Neuronal stem cell (in vitro differentiated cells): ENCODE results near the gene JAKMIP3. TPM values are rescaled to one million over a fixed set of nuclear protein-coding genes. Genes with fewer than 3 reads are reported as not detected.
A peak's percentile ranks its signal among the peaks of the same experiment; 100 is the strongest.

ENCODE experiments used
- DNase-seq: peaks from one replicate; pipeline ENCODE4 v3.0.0-alpha.2; 2013; ENCODE audit warnings: low spot score
- H2AFZ ChIP-seq: one replicate; pipeline ENCODE4 v1.6.1; 2013; ENCODE audit warnings: mild to moderate bottlenecking, low read length, inconsistent platforms
- H2AK5ac ChIP-seq: 2 replicates; pipeline ENCODE4 v1.6.1; 2013; ENCODE audit warnings: low read depth, mild to moderate bottlenecking, inconsistent platforms, low read length, moderate library complexity, mixed read lengths
- H2BK120ac ChIP-seq: 2 replicates; pipeline ENCODE4 v1.6.1; 2013; ENCODE audit warnings: low read depth, mild to moderate bottlenecking, inconsistent platforms, low read length, moderate library complexity, mixed read lengths
- H2BK12ac ChIP-seq: one replicate; pipeline ENCODE4 v1.6.1; 2013; ENCODE audit warnings: low read length, inconsistent platforms
- H2BK15ac ChIP-seq: 2 replicates; pipeline ENCODE4 v1.6.1; 2013; ENCODE audit warnings: mild to moderate bottlenecking, low read length, inconsistent platforms, mixed read lengths
- H2BK5ac ChIP-seq: one replicate; pipeline ENCODE4 v1.6.1; 2013; ENCODE audit warnings: inconsistent platforms, mild to moderate bottlenecking, low read length, moderate library complexity
- H3K14ac ChIP-seq: one replicate; pipeline ENCODE4 v1.6.1; 2013; ENCODE audit warnings: low read length, inconsistent platforms
- H3K18ac ChIP-seq: 2 replicates; pipeline ENCODE4 v1.6.1; 2013; ENCODE audit warnings: low read length, inconsistent platforms
- H3K23ac ChIP-seq: 2 replicates; pipeline ENCODE4 v1.6.1; 2013; ENCODE audit warnings: low read depth, mild to moderate bottlenecking, mixed read lengths, low read length, inconsistent platforms; ENCODE audit not compliant: poor library complexity
- H3K27ac ChIP-seq: replicated peaks from 3 replicates; pipeline ENCODE4 v1.5.1; 2013; ENCODE audit warnings: low read length, inconsistent platforms
- H3K27me3 ChIP-seq, 3 experiments: 2 replicates each; pipeline ENCODE4 v1.6.1; 2013; ENCODE audit warnings: low read length in 3 of 3, mild to moderate bottlenecking in 2 of 3, inconsistent platforms in 1 of 3, low read depth in 1 of 3, mixed read lengths in 1 of 3, moderate library complexity in 1 of 3; ENCODE audit not compliant: control insufficient read depth in 3 of 3, insufficient read depth in 3 of 3
- H3K36me3 ChIP-seq, 2 donors: replicated peaks in 1 of 2; 2 replicates each; pipeline ENCODE4 v1.6.1; 2013; ENCODE audit warnings: low read length in 2 of 2; ENCODE audit not compliant: control insufficient read depth in 2 of 2, insufficient read depth in 2 of 2
- H3K4ac ChIP-seq: 2 replicates; pipeline ENCODE4 v1.6.1; 2013; ENCODE audit warnings: inconsistent platforms, mild to moderate bottlenecking, low read length, moderate library complexity
- H3K4me1 ChIP-seq, 2 donors: 1 replicate in 1 of 2; 2 replicates in 1 of 2; pipeline ENCODE4 v1.6.1; 2013; ENCODE audit warnings: low read length in 2 of 2, low read depth in 1 of 2; ENCODE audit not compliant: control insufficient read depth in 2 of 2, insufficient read depth in 1 of 2
- H3K4me2 ChIP-seq: one replicate; pipeline ENCODE4 v1.6.1; 2013; ENCODE audit warnings: mild to moderate bottlenecking, low read length, inconsistent platforms; ENCODE audit not compliant: insufficient read depth, poor library complexity, severe bottlenecking
- H3K4me3 ChIP-seq, 2 donors: 2 replicates each; pipeline ENCODE4 v1.5.1; 2013; ENCODE audit warnings: low read length in 2 of 2, mild to moderate bottlenecking in 2 of 2, inconsistent platforms in 1 of 2, moderate library complexity in 1 of 2
- H3K79me1 ChIP-seq: one replicate; pipeline ENCODE4 v1.6.1; 2013; ENCODE audit warnings: low read depth, mild to moderate bottlenecking, inconsistent platforms, low read length, moderate library complexity
- H3K9ac ChIP-seq: one replicate; pipeline ENCODE4 v1.6.1; 2013; ENCODE audit warnings: mild to moderate bottlenecking, low read depth, low read length, inconsistent platforms; ENCODE audit not compliant: poor library complexity
- H3K9me3 ChIP-seq, 2 donors: replicated peaks in 1 of 2; 2 replicates each; pipeline versions ENCODE3 to v1.6.1; 2013; ENCODE audit warnings: low read length in 2 of 2, mild to moderate bottlenecking in 2 of 2, inconsistent platforms in 1 of 2, low read depth in 1 of 2, mixed read lengths in 1 of 2, moderate library complexity in 1 of 2; ENCODE audit not compliant: control insufficient read depth in 2 of 2, insufficient read depth in 1 of 2
- H4K8ac ChIP-seq: one replicate; pipeline ENCODE4 v1.6.1; 2013; ENCODE audit warnings: low read depth, mild to moderate bottlenecking, inconsistent platforms, low read length, moderate library complexity
- H4K91ac ChIP-seq: one replicate; pipeline ENCODE4 v1.6.1; 2013; ENCODE audit warnings: low read length, low read depth, mild to moderate bottlenecking, inconsistent platforms; ENCODE audit not compliant: poor library complexity
- whole genome bisulfite sequencing, 2 donors: extraction: QIAGEN DNeasy Blood & Tissue Kit; methylation state at CpG; one replicate each; pipeline ENCODE4 v1.1.7; 2013; ENCODE audit warnings: missing lambda C conversion rate in 2 of 2, mixed read lengths in 1 of 2; ENCODE audit not compliant: insufficient read length in 2 of 2, insufficient replicate concordance in 1 of 2; ENCODE audit errors: extremely low coverage in 2 of 2; 5-methylcytosine and 5-hydroxymethylcytosine counted together
- polyA plus RNA-seq, 2 experiments: library from polyadenylated mRNA; stranded (reverse); fragments of 200-250 nt; gene quantifications; one replicate each; pipeline ENCODE4 v1.2.3, GENCODE V29; 2013

The JAKMIP3 gene
- 0.20 TPM for polyA plus RNA-seq (2013, experiment 1 of 2)
- 0.22 TPM for polyA plus RNA-seq (2013, experiment 2 of 2)

- Histone ChIP-seq H3K79me1 (no peaks in the 10 kb centered on the region), H3K23ac (peak within 1 kb of the TSS; percentile 35), H3K27me3 (peaks cover 0 to 49% (median 0%) of the 10 kb centered on the region in 3 experiments), H3K4me1 (peaks cover 8 to 10% of the 10 kb centered on the region in 2 donors), H2BK15ac (peak within 1 kb of the TSS; percentile 27), H3K18ac (peak within 1 kb of the TSS; percentile 84), H2BK12ac (no peak within 1 kb of the TSS), H2BK120ac (no peak within 1 kb of the TSS), H3K27ac (no peak within 1 kb of the TSS), H2BK5ac (no peak within 1 kb of the TSS), H3K4ac (no peak within 1 kb of the TSS), H3K14ac (no peak within 1 kb of the TSS), H2AFZ (peak within 1 kb of the TSS; percentile 83), H3K9me3 (no peaks in the 10 kb centered on the region), H2AK5ac (no peak within 1 kb of the TSS), H3K4me3 (peak within 1 kb of the TSS; percentile 32 to 65), H4K91ac (no peak within 1 kb of the TSS), H3K9ac (peak within 1 kb of the TSS; percentile 31), H3K4me2 (peak within 1 kb of the TSS; percentile 51), H3K36me3 (no peaks in the 10 kb centered on the region), H4K8ac (no peak within 1 kb of the TSS)
- peak; percentile 27 for DNase-seq
- no CpG with 5 or more reads among the region's 35 CpGs for WGBS, 2 donors
Observed at GRCh38 chr10:132065491-132066105, at the start of gene JAKMIP3. JAKMIP3 (plus strand) TSS chr10:132065946; CDS start chr10:132104809, 38,863 bp downstream.

- Histone ChIP-seq H3K9ac (no peak overlapping the region), H3K18ac (no peak overlapping the region), H3K4me2 (no peak overlapping the region), H3K23ac (no peak overlapping the region), H3K4me1 (no peaks in the 10 kb centered on the region), H3K27me3 (peaks cover 0 to 22% (median 0%) of the 10 kb centered on the region in 3 experiments), H3K36me3 (no peaks in the 10 kb centered on the region), H3K27ac (no peak overlapping the region), H3K79me1 (no peaks in the 10 kb centered on the region), H2BK120ac (no peak overlapping the region), H3K9me3 (no peaks in the 10 kb centered on the region), H2BK15ac (no peak overlapping the region), H3K14ac (no peak overlapping the region), H4K91ac (no peak overlapping the region), H2BK5ac (no peak overlapping the region), H2BK12ac (no peak overlapping the region), H2AK5ac (no peak overlapping the region), H2AFZ (no peak overlapping the region), H4K8ac (no peak overlapping the region), H3K4ac (no peak overlapping the region), H3K4me3 (no peak overlapping the region)
- no peak for DNase-seq
- WGBS, 2 donors = no CpG with 5 or more reads among the region's 6 CpGs
Observed at GRCh38 chr10:132016514-132016913, 49.2 kb upstream of the JAKMIP3 start.

- no peak for DNase-seq
- Histone ChIP-seq H3K14ac (no peak overlapping the region), H3K4ac (no peak overlapping the region), H3K4me1 (no peaks in the 10 kb centered on the region), H3K79me1 (no peaks in the 10 kb centered on the region), H2BK15ac (no peak overlapping the region), H3K36me3 (no peaks in the 10 kb centered on the region), H2AK5ac (no peak overlapping the region), H3K9me3 (no peaks in the 10 kb centered on the region), H2BK12ac (no peak overlapping the region), H3K27ac (no peak overlapping the region), H2BK120ac (no peak overlapping the region), H3K23ac (no peak overlapping the region), H3K9ac (no peak overlapping the region), H2AFZ (no peak overlapping the region), H4K91ac (no peak overlapping the region), H3K4me2 (no peak overlapping the region), H4K8ac (no peak overlapping the region), H3K18ac (no peak overlapping the region), H2BK5ac (no peak overlapping the region), H3K27me3 (peaks cover 0 to 12% (median 5%) of the 10 kb centered on the region in 3 experiments), H3K4me3 (peak overlapping the region in 1 of 2 donors; percentile 28)
- no CpG with 5 or more reads among the region's 5 CpGs for WGBS, 2 donors
Observed at GRCh38 chr10:132018446-132018845, 47.3 kb upstream of the JAKMIP3 start.

- no peaks in the 10 kb centered on the region for H3K36me3 ChIP-seq
- no peak overlapping the region for H3K14ac ChIP-seq
- H3K4me1 ChIP-seq = no peaks in the 10 kb centered on the region
- H3K79me1 ChIP-seq = no peaks in the 10 kb centered on the region
- no peak overlapping the region for H3K4me2 ChIP-seq
- no peaks in the 10 kb centered on the region for H3K9me3 ChIP-seq
- no peak overlapping the region for H2BK12ac ChIP-seq
- H4K91ac ChIP-seq = no peak overlapping the region
- no CpG with 5 or more reads among the region's 7 CpGs for WGBS, 2 donors
- H2BK120ac ChIP-seq = no peak overlapping the region
- no peak overlapping the region for H3K27ac ChIP-seq
- DNase-seq = no peak
- no peak overlapping the region for H3K4me3 ChIP-seq
- no peak overlapping the region for H2BK15ac ChIP-seq
- peaks cover 3 to 17% (median 10%) of the 10 kb centered on the region in 3 experiments for H3K27me3 ChIP-seq
- H2AK5ac ChIP-seq = no peak overlapping the region
- no peak overlapping the region for H3K4ac ChIP-seq
- peak overlapping the region; percentile 38 for H3K18ac ChIP-seq
- no peak overlapping the region for H3K23ac ChIP-seq
- no peak overlapping the region for H2AFZ ChIP-seq
- peak overlapping the region; percentile 71 for H2BK5ac ChIP-seq
- H4K8ac ChIP-seq = no peak overlapping the region
- H3K9ac ChIP-seq = no peak overlapping the region
Observed at GRCh38 chr10:132019366-132019765, 46.4 kb upstream of the JAKMIP3 start.
